ENCODE results near the gene CLTA.
"Not testable (repeated sequence)": the region's sequence is repeated elsewhere in the genome, so short reads cannot be mapped to it uniquely, and the experiment has no call there.

Gene CLTA

DNA sequence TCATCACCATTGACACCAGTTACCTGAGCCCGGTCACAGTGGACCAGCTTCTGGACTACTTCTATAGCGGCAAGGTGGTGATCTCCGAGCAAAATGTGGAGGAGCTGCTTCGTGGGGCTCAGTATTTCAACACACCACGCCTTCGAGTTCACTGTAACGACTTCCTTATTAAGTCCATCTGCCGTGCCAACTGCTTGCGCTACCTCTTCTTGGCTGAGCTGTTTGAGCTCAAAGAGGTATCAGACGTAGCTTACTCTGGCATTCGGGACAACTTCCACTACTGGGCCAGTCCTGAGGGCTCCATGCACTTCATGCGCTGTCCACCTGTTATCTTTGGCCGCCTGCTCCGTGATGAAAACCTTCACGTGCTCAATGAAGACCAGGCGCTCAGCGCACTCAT is 21.0 kb upstream of the CLTA start:
- in situ Hi-C loops (cut with MboI; ENCODE audit: low pct_unique_long_range_greater_than_20kb, low sequenced_read_pairs, unreplicated experiment), result loop anchor here (5.0 kb wide), 1 partner anchor 67 kb away; no protein-coding TSS in a partner anchor
- no peak for DNase-seq (ENCODE audit: low spot score)
- TF ChIP-seq CTCF (IDR thresholded peaks at IDR 0.05; ENCODE audit: extremely low read depth, insufficient read depth, missing control alignments), result no peak

- no peak for TF ChIP-seq CTCF (IDR thresholded peaks at IDR 0.05; ENCODE audit: extremely low read depth, insufficient read depth, missing control alignments)
- in situ Hi-C loops (cut with MboI; ENCODE audit: low pct_unique_long_range_greater_than_20kb, low sequenced_read_pairs, unreplicated experiment), result no loop called here
- DNase-seq (ENCODE audit: low spot score), result no peak
Measured at GRCh38 chr9:36170531-36170930, 20.2 kb upstream of the CLTA start.

- no peak for DNase-seq (ENCODE audit: low spot score)
- no peak for TF ChIP-seq CTCF (IDR thresholded peaks at IDR 0.05; ENCODE audit: extremely low read depth, insufficient read depth, missing control alignments)
- in situ Hi-C loops (cut with MboI; ENCODE audit: low pct_unique_long_range_greater_than_20kb, low sequenced_read_pairs, unreplicated experiment), result no loop called here
Measured at GRCh38 chr9:36173861-36174260, 16.9 kb upstream of the CLTA start.

DNA sequence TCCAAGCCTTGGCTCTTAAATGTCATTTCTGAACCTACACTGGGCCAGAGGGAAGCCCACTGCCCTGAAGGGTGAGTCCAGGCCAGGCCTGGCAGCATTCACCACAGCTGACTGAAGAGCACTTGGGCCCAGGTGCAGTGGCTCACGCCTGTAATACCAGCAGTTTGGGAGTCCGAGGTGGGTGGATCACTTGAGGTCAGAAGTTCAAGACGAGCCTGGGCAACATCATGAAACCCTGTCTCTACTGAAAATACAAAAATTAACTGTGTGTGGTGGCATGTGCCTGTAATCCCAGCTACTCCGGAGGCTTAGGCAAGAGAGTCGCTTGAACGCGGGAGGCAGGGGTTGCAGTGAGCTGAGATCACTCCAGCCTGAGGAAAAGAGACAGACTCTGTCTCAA is 16.4 kb upstream of the CLTA start:
- in situ Hi-C loops (cut with MboI; ENCODE audit: low pct_unique_long_range_greater_than_20kb, low sequenced_read_pairs, unreplicated experiment), result no loop called here
- TF ChIP-seq CTCF (IDR thresholded peaks at IDR 0.05; ENCODE audit: extremely low read depth, insufficient read depth, missing control alignments), result no peak
- DNase-seq (ENCODE audit: low spot score), result no peak

DNA sequence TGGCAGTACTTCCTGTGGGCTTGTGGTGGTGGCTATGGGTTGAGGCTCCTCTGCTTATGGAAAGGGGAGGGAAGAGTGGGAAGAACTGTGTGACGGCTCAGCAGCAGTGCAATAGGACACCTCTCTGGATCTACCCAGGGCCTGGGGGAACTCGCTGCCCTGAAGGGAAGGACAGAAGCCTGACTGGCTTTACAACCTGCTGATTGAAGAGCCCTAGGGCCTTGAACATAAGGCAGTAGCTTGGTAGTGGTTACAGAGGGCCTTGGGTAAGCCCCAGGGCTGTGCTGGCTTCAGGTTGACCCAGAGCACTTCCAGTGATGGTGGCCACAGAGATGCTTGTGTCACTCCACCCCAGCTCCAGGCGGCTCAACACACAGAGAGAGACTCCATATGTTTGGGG is 16.0 kb upstream of the CLTA start:
- in situ Hi-C loops (cut with MboI; ENCODE audit: low pct_unique_long_range_greater_than_20kb, low sequenced_read_pairs, unreplicated experiment), result no loop called here
- TF ChIP-seq CTCF (IDR thresholded peaks at IDR 0.05; ENCODE audit: extremely low read depth, insufficient read depth, missing control alignments), result no peak
- no peak for DNase-seq (ENCODE audit: low spot score)

DNA sequence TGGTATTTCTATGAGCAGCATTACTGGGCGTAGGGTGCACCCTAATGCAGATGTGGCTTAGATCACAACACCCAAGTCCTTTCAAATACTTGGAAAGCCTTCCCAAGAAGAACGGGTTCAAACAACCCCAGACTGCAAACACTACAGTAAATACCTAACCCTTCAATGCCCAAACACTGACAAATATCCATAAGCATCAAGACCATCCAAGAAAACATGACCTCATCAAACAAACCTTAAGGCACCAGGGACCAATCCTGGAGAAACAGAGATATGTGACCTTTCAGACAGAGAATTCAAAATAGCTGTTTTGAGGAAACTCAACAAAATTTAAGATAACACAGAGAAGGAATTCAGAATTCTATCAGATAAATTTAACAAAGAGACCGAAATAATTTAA is 15.5 kb upstream of the CLTA start:
- DNase-seq (ENCODE audit: low spot score); in situ Hi-C loops (cut with MboI; ENCODE audit: low pct_unique_long_range_greater_than_20kb, low sequenced_read_pairs, unreplicated experiment): not testable (repeated sequence)

GRCh38 chr9:36176496-36176895 is 14.2 kb upstream of the CLTA start:
- DNase-seq (ENCODE audit: low spot score); in situ Hi-C loops (cut with MboI; ENCODE audit: low pct_unique_long_range_greater_than_20kb, low sequenced_read_pairs, unreplicated experiment): not testable (repeated sequence)

- in situ Hi-C loops (cut with MboI; ENCODE audit: low pct_unique_long_range_greater_than_20kb, low sequenced_read_pairs, unreplicated experiment), result no loop called here
- no peak for DNase-seq (ENCODE audit: low spot score)
- TF ChIP-seq CTCF (IDR thresholded peaks at IDR 0.05; ENCODE audit: extremely low read depth, insufficient read depth, missing control alignments), result no peak
Measured at GRCh38 chr9:36177571-36177970, 13.2 kb upstream of the CLTA start.

- DNase-seq (ENCODE audit: low spot score); in situ Hi-C loops (cut with MboI; ENCODE audit: low pct_unique_long_range_greater_than_20kb, low sequenced_read_pairs, unreplicated experiment): not testable (repeated sequence)
Measured at GRCh38 chr9:36180243-36180642, 10.5 kb upstream of the CLTA start.
